Common myeloid progenitor, CD34-positive (primary cell): ENCODE data around the gene FOXJ3.

Experiments
- CTCF ChIA-PET: fragments of 350-600 bp; sonication (Branson Sonifier 250); formaldehyde crosslinking; loops from one replicate; lab custom pipeline; 2021; ENCODE audit warnings: antibody characterized with exemption; lab: Charles Lee
- POLR2A ChIA-PET: fragments of 350-600 bp; sonication (Branson Sonifier 250); formaldehyde crosslinking; loops from one replicate; lab custom pipeline; 2021; ENCODE audit warnings: antibody characterized with exemption; lab: Charles Lee
- DNase-seq, 3 donors: peaks; one replicate each; pipeline versions ENCODE4 v3.0.0 to v3.0.0-alpha.2; 2013
- H3K27ac ChIP-seq, 2 experiments: 1 replicate in 1 of 2; 2 replicates in 1 of 2; pipeline ENCODE4 v1.7.0; 2013; ENCODE audit warnings: inconsistent platforms in 2 of 2, low read length in 2 of 2, mild to moderate bottlenecking in 2 of 2, low read depth in 1 of 2, moderate library complexity in 1 of 2; ENCODE audit not compliant: severe bottlenecking in 2 of 2, insufficient read depth in 1 of 2, poor library complexity in 1 of 2
- H3K27me3 ChIP-seq, 5 experiments: replicated peaks in 2 of 5; 1 replicate in 3 of 5; 2 replicates in 2 of 5; pipeline versions ENCODE4 v1.6.1 to v1.7.0; 2013; ENCODE audit warnings: low read length in 4 of 5, mild to moderate bottlenecking in 2 of 5, moderate library complexity in 2 of 5, inconsistent platforms in 1 of 5; ENCODE audit not compliant: insufficient read depth in 5 of 5, control insufficient read depth in 4 of 5
- H3K36me3 ChIP-seq, 4 experiments: 1 replicate in 2 of 4; 2 replicates in 2 of 4; pipeline versions ENCODE4 v1.6.1 to v1.7.0; 2013; ENCODE audit warnings: low read length in 3 of 4, control low read depth in 1 of 4, mild to moderate bottlenecking in 1 of 4; ENCODE audit not compliant: control insufficient read depth in 4 of 4, insufficient read depth in 4 of 4
- H3K4me1 ChIP-seq, 4 experiments: 1 replicate in 3 of 4; 2 replicates in 1 of 4; pipeline versions ENCODE4 v1.6.1 to v1.7.1; 2013; ENCODE audit warnings: low read length in 3 of 4, mild to moderate bottlenecking in 3 of 4, control low read depth in 1 of 4, inconsistent platforms in 1 of 4, moderate library complexity in 1 of 4; ENCODE audit not compliant: control insufficient read depth in 4 of 4, insufficient read depth in 4 of 4; ENCODE audit errors: control extremely low read depth in 1 of 4
- H3K4me3 ChIP-seq, 7 experiments: 1 replicate in 4 of 7; 2 replicates in 3 of 7; pipeline versions ENCODE4 v1.5.1 to v1.7.0; 2013; ENCODE audit warnings: mild to moderate bottlenecking in 7 of 7, low read length in 6 of 7, moderate library complexity in 6 of 7, inconsistent platforms in 2 of 7, low read depth in 2 of 7, control low read depth in 1 of 7; ENCODE audit not compliant: insufficient read depth in 4 of 7, control insufficient read depth in 1 of 7; ENCODE audit errors: extremely low read depth in 1 of 7
- H3K9me3 ChIP-seq, 5 experiments: 1 replicate in 4 of 5; 2 replicates in 1 of 5; pipeline versions ENCODE4 v1.6.1 to v1.7.1; 2013; ENCODE audit warnings: low read length in 4 of 5, mild to moderate bottlenecking in 2 of 5, inconsistent platforms in 1 of 5, low read depth in 1 of 5, moderate library complexity in 1 of 5; ENCODE audit not compliant: control insufficient read depth in 4 of 5, insufficient read depth in 2 of 5; ENCODE audit errors: control extremely low read depth in 1 of 5
- WGBS: methylation state at CpG from one replicate; pipeline ENCODE4 v1.1.5; 2013; ENCODE audit not compliant: insufficient coverage; 5-methylcytosine and 5-hydroxymethylcytosine counted together

Gene FOXJ3

GRCh38 chr1:42170779-42171621, 164.0 kb downstream of the FOXJ3 start:
- no peak overlapping the region for H3K4me3 ChIP-seq
- H3K27me3 ChIP-seq: no peaks in the 10 kb centered on the region
- CTCF ChIA-PET: interaction anchor here (0.6 to 5.3 kb wide), 3 partner anchors 9 to 22 kb away, joined by 3 to 53 read pairs (median 23); partner anchors contain the start of gene GUCA2A
- 88% methylated on average over 13 of the region's 17 CpGs for WGBS
- H3K4me1 ChIP-seq: peaks cover 0 to 9% (median 1%) of the 10 kb centered on the region in 4 experiments
- POLR2A ChIA-PET: no interaction called here
- DNase-seq: no peak
- no peaks in the 10 kb centered on the region for H3K9me3 ChIP-seq
- no peak overlapping the region for H3K27ac ChIP-seq
- H3K36me3 ChIP-seq: peaks cover 0 to 3% (median 1%) of the 10 kb centered on the region in 4 experiments

- Histone ChIP-seq H3K9me3 (no peaks in the 10 kb centered on the region), H3K36me3 (no peaks in the 10 kb centered on the region), H3K27ac (no peak overlapping the region), H3K4me3 (no peak overlapping the region), H3K4me1 (peaks cover 0 to 9% (median 3%) of the 10 kb centered on the region in 4 experiments), H3K27me3 (no peaks in the 10 kb centered on the region)
- DNase-seq: no peak
- ChIA-PET POLR2A (no interaction called here), CTCF (interaction anchor here (1.1 to 1.2 kb wide), 2 partner anchors 10 to 21 kb away, joined by 3 read pairs; no protein-coding TSS in a partner anchor)
- WGBS: 93% methylated on average over 3 of the region's 3 CpGs
Measured at GRCh38 chr1:42168763-42169162, 166.3 kb downstream of the FOXJ3 start.

- no peaks in the 10 kb centered on the region for H3K9me3 ChIP-seq
- WGBS: no CpG with 5 or more reads among the region's 1 CpG
- no peaks in the 10 kb centered on the region for H3K27me3 ChIP-seq
- CTCF ChIA-PET: interaction anchor here (1.1 to 1.2 kb wide), 2 partner anchors 9 to 21 kb away, joined by 3 read pairs; no protein-coding TSS in a partner anchor
- H3K4me1 ChIP-seq: peaks cover 0 to 9% (median 3%) of the 10 kb centered on the region in 4 experiments
- no peak for DNase-seq
- H3K27ac ChIP-seq: no peak overlapping the region
- POLR2A ChIA-PET: no interaction called here
- H3K4me3 ChIP-seq: no peak overlapping the region
- H3K36me3 ChIP-seq: no peaks in the 10 kb centered on the region
Measured at GRCh38 chr1:42168391-42168670, 166.7 kb downstream of the FOXJ3 start.

GRCh38 chr1:42167611-42168390, 167.2 kb downstream of the FOXJ3 start:
- POLR2A ChIA-PET: no interaction called here
- no peaks in the 10 kb centered on the region for H3K27me3 ChIP-seq
- WGBS: 94% methylated on average over 17 of the region's 21 CpGs

GRCh38 chr1:42165511-42166210, 169.4 kb downstream of the FOXJ3 start:
- WGBS: 95% methylated on average over 10 of the region's 12 CpGs
- DNase-seq: no peak
- no peak overlapping the region for H3K4me3 ChIP-seq
- H3K36me3 ChIP-seq: no peaks in the 10 kb centered on the region
- ChIA-PET POLR2A (interaction anchor here (0.7 kb wide), 1 partner anchor 574 kb away, joined by 3 read pairs; the partner anchor contains the start of gene CLDN19), CTCF (interaction anchor here (6.6 kb wide), 1 partner anchor 7 kb away, joined by 53 read pairs; no protein-coding TSS in a partner anchor)
- H3K27me3 ChIP-seq: no peaks in the 10 kb centered on the region
- no peak overlapping the region for H3K27ac ChIP-seq
- peaks cover 0 to 7% (median 2%) of the 10 kb centered on the region in 5 experiments for H3K9me3 ChIP-seq
- H3K4me1 ChIP-seq: peaks cover 0 to 8% (median 5%) of the 10 kb centered on the region in 4 experiments

More at GRCh38 chr1:42167611-42168390, 167.2 kb downstream of the FOXJ3 start:
- Histone ChIP-seq H3K4me1 (peaks cover 0 to 6% (median 2%) of the 10 kb centered on the region in 4 experiments), H3K27ac (no peak overlapping the region), H3K9me3 (no peaks in the 10 kb centered on the region), H3K4me3 (no peak overlapping the region), H3K36me3 (no peaks in the 10 kb centered on the region)
- DNase-seq: no peak
- CTCF ChIA-PET: interaction anchor here (1.1 to 1.2 kb wide), 2 partner anchors 9 to 20 kb away, joined by 3 read pairs; no protein-coding TSS in a partner anchor

GRCh38 chr1:42164551-42165420, 170.2 kb downstream of the FOXJ3 start, which contains the start of gene GUCA2A:
TSS of gene GUCA2A (minus strand) at chr1:42164745. CDS start at chr1:42164712, 33 bp downstream.
- WGBS: 93% methylated on average over 20 of the region's 24 CpGs

More at GRCh38 chr1:42164551-42165420, 170.2 kb downstream of the FOXJ3 start, which contains the start of gene GUCA2A:
- no peaks in the 10 kb centered on the region for H3K36me3 ChIP-seq
- no peaks in the 10 kb centered on the region for H3K27me3 ChIP-seq
- no peak for DNase-seq
- ChIA-PET CTCF (interaction anchor here (6.6 kb wide), 1 partner anchor 8 kb away, joined by 53 read pairs; no protein-coding TSS in a partner anchor), POLR2A (no interaction called here)
- H3K9me3 ChIP-seq: peaks cover 0 to 12% (median 2%) of the 10 kb centered on the region in 5 experiments
- no peak within 1 kb of the TSS for H3K27ac ChIP-seq
- no peak within 1 kb of the TSS for H3K4me3 ChIP-seq
- peaks cover 0 to 8% (median 5%) of the 10 kb centered on the region in 4 experiments for H3K4me1 ChIP-seq
